Body of pancreas (tissue), 4 donors: ENCODE data around the gene CHIT1.

ENCODE experiments used
- CTCF ChIP-seq, 7 experiments: fragments of 450-650 bp in 4 of 7; fragments of 200-600 bp in 3 of 7; sonication (generic) in 3 of 7; IDR thresholded peaks; one replicate each; pipeline ENCODE4 v1.5.1; 2016 to 2019; ENCODE audit warnings: antibody characterized with exemption in 7 of 7
- POLR2A ChIP-seq, 3 donors: fragments of 450-650 bp; IDR thresholded peaks; one replicate each; pipeline ENCODE4 v1.6.1; 2016; ENCODE audit warnings: antibody characterized with exemption in 3 of 3, mild to moderate bottlenecking in 2 of 3

DNA sequence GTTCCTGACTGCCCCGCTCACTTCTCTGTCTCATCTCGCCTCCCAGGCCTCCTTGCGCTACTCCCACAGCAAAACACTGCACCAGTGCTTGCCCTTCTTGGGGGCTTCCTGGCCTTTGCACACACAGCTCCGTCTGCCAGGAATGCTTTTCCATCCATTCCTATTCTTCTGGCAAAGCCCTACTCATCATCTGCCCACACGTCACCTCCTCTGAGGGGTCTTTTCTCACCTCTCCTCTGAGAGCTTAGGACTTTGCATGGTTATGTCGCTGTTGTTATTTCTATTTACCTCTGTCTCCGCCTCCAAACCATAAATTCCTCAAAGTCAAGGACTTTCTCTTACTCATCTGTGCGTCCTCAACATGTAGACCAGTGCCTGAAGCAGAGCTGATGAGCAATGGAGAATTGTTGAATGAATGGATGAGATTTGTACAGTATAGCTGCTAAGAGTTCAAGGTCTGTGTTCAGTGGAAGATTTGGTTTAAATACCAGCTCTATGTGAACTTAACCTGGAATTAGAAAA lies 49.5 kb upstream of the CHIT1 start:
- TF ChIP-seq CTCF (IDR thresholded peaks at IDR 0.05), result no peak
- TF ChIP-seq POLR2A (IDR thresholded peaks at IDR 0.05), result no peak
